DND-41 (cell line): ENCODE results near the gene EREG.

ENCODE experiments used
- EZH2 ChIP-seq: IDR thresholded peaks from 3 replicates; pipeline ENCODE4 v1.6.1; 2012; ENCODE audit warnings: borderline replicate concordance, low read depth, mild to moderate bottlenecking, moderate library complexity, low read length, inconsistent platforms; ENCODE audit not compliant: severe bottlenecking
- TF ChIP-seq, protein P1 (sequence below): IDR thresholded peaks from 2 replicates; pipeline ENCODE4 v1.5.1; 2012; ENCODE audit warnings: borderline replicate concordance, low read length, moderate library complexity, mild to moderate bottlenecking; ENCODE audit not compliant: poor library complexity, severe bottlenecking; ENCODE audit errors: extremely low read depth

DNA sequence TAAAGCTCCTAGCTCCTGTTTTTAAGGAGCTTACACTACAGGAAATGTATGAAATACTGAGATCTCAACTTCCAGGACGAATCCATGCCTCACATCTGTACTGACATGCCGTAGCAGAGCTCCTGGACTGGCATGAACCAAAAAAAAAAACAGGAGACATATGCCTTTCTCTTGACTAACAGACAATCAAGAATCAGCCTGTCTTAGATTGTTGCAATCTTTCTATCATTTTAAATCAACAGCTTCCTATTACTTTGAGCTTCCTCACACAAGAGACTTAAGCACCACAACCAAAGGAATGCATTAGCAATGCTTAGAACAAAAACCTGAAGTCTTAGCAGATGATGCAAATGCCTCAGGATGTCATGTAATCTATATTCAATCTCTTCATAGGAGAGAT is 45.3 kb downstream of the EREG start:
- TF ChIP-seq, protein P1, sequence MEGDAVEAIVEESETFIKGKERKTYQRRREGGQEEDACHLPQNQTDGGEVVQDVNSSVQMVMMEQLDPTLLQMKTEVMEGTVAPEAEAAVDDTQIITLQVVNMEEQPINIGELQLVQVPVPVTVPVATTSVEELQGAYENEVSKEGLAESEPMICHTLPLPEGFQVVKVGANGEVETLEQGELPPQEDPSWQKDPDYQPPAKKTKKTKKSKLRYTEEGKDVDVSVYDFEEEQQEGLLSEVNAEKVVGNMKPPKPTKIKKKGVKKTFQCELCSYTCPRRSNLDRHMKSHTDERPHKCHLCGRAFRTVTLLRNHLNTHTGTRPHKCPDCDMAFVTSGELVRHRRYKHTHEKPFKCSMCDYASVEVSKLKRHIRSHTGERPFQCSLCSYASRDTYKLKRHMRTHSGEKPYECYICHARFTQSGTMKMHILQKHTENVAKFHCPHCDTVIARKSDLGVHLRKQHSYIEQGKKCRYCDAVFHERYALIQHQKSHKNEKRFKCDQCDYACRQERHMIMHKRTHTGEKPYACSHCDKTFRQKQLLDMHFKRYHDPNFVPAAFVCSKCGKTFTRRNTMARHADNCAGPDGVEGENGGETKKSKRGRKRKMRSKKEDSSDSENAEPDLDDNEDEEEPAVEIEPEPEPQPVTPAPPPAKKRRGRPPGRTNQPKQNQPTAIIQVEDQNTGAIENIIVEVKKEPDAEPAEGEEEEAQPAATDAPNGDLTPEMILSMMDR = no peak
- TF ChIP-seq EZH2 = no peak
